ENCODE results near the gene DYNC1I1. TPM values are rescaled to one million over a fixed set of nuclear protein-coding genes. Genes with fewer than 3 reads are reported as not detected.
A peak's percentile ranks its signal among the peaks of the same experiment; 100 is the strongest.

The DYNC1I1 gene
- 14.2 TPM for polyA plus RNA-seq (2012; ENCODE audit: insufficient read depth, insufficient read length, low read depth)

- TF ChIP-seq CTCF (IDR thresholded peaks at IDR 0.05; ENCODE audit: low read depth, low read length) = no peak
- H3K4me1 ChIP-seq = no peaks in the 10 kb centered on the region; the same call in 1 of the 2 replicates
- no peaks in the 10 kb centered on the region for H3K27me3 ChIP-seq
- DNase-seq = peak; percentile 89
- H3K9me3 ChIP-seq = no peaks in the 10 kb centered on the region
- H3K4me3 ChIP-seq (ENCODE audit: low read depth, low read length) = peak within 1 kb of the TSS; percentile 72
- no peaks in the 10 kb centered on the region for H3K36me3 ChIP-seq
Measured at GRCh38 chr7:95772298-95772770, at the start of gene DYNC1I1. Gene DYNC1I1, plus strand, starts transcription at chr7:95772554. Its CDS starts 32,176 bp downstream, at chr7:95804730.

GRCh38 chr7:95723583-95724180 lies 48.7 kb upstream of the DYNC1I1 start:
- Histone ChIP-seq H3K36me3 (no peaks in the 10 kb centered on the region), H3K9me3 (no peaks in the 10 kb centered on the region), H3K4me3 (ENCODE audit: low read depth, low read length) (no peak overlapping the region), H3K27me3 (no peaks in the 10 kb centered on the region), H3K4me1 (peaks cover 13% of the 10 kb centered on the region; the same call in 1 of the 2 replicates)
- peak; percentile 75 for TF ChIP-seq CTCF (IDR thresholded peaks at IDR 0.05; ENCODE audit: low read depth, low read length)
- peak; percentile 71 for DNase-seq

GRCh38 chr7:95725205-95725604 lies 47.1 kb upstream of the DYNC1I1 start:
- peak; percentile 46 for TF ChIP-seq CTCF (IDR thresholded peaks at IDR 0.05; ENCODE audit: low read depth, low read length)
- H3K36me3 ChIP-seq = no peaks in the 10 kb centered on the region
- no peak for DNase-seq
- H3K4me1 ChIP-seq = peaks cover 13% of the 10 kb centered on the region; the same call in 1 of the 2 replicates
- H3K9me3 ChIP-seq = no peaks in the 10 kb centered on the region
- no peaks in the 10 kb centered on the region for H3K27me3 ChIP-seq
- H3K4me3 ChIP-seq (ENCODE audit: low read depth, low read length) = no peak overlapping the region

- no peak for TF ChIP-seq CTCF (IDR thresholded peaks at IDR 0.05; ENCODE audit: low read depth, low read length)
- DNase-seq = no peak
Measured at GRCh38 chr7:95730493-95731280, 41.7 kb upstream of the DYNC1I1 start.

GRCh38 chr7:95736635-95737034 lies 35.7 kb upstream of the DYNC1I1 start:
- no peak for DNase-seq
- Histone ChIP-seq H3K9me3 (no peaks in the 10 kb centered on the region), H3K27me3 (no peaks in the 10 kb centered on the region), H3K4me1 (no peaks in the 10 kb centered on the region), H3K36me3 (no peaks in the 10 kb centered on the region), H3K4me3 (ENCODE audit: low read depth, low read length) (no peak overlapping the region)
- no peak for TF ChIP-seq CTCF (IDR thresholded peaks at IDR 0.05; ENCODE audit: low read depth, low read length)

More at GRCh38 chr7:95730493-95731280, 41.7 kb upstream of the DYNC1I1 start:
- Histone ChIP-seq H3K36me3 (no peaks in the 10 kb centered on the region), H3K4me3 (ENCODE audit: low read depth, low read length) (no peak overlapping the region), H3K9me3 (no peaks in the 10 kb centered on the region), H3K4me1 (peaks cover 10% of the 10 kb centered on the region; the same call in 1 of the 2 replicates), H3K27me3 (no peaks in the 10 kb centered on the region)

Measured in BE2C (cell line).